DMS53 treated with DMSO at 0.1 percent for 48 hours (cell line): ENCODE data around the gene ENTPD6.
"Not testable (repeated sequence)": the region's sequence is repeated elsewhere in the genome, so short reads cannot be mapped to it uniquely, and the experiment has no call there.

Source experiments
- DNase-seq: peaks from one replicate; lab custom pipeline; 2025; ENCODE audit not compliant: unreplicated experiment; lab: John Stamatoyannopoulos, UW

The ENTPD6 gene

GRCh38 chr20:25254986-25255680 lies 59.6 kb downstream of the ENTPD6 start:
- no peak for DNase-seq

GRCh38 chr20:25256226-25256859 lies 60.8 kb downstream of the ENTPD6 start:
- DNase-seq = no peak

GRCh38 chr20:25257130-25257529 lies 61.6 kb downstream of the ENTPD6 start:
- no peak for DNase-seq

GRCh38 chr20:25257756-25258475 lies 62.4 kb downstream of the ENTPD6 start:
- DNase-seq = no peak

GRCh38 chr20:25258476-25258805 lies 62.9 kb downstream of the ENTPD6 start:
- DNase-seq = no peak

GRCh38 chr20:25258828-25259227 lies 63.3 kb downstream of the ENTPD6 start:
- no peak for DNase-seq

- no peak for DNase-seq
These were observed 63.8 kb downstream of the ENTPD6 start for GRCh38 chr20:25259358-25259757.

- DNase-seq = no peak
These were observed 64.3 kb downstream of the ENTPD6 start for GRCh38 chr20:25259788-25260254.

GRCh38 chr20:25260770-25261437 lies 65.4 kb downstream of the ENTPD6 start:
- DNase-seq = not testable (repeated sequence)

- DNase-seq = no peak
These were observed 73.7 kb downstream of the ENTPD6 start for GRCh38 chr20:25269057-25269832.

GRCh38 chr20:25269833-25270170 lies 74.3 kb downstream of the ENTPD6 start:
- DNase-seq = no peak

- peak; percentile 76 for DNase-seq
These were observed 75.3 kb downstream of the ENTPD6 start for GRCh38 chr20:25270829-25271251.

GRCh38 chr20:25271486-25272222 lies 76.1 kb downstream of the ENTPD6 start:
- DNase-seq = no peak

GRCh38 chr20:25272223-25273000 lies 76.9 kb downstream of the ENTPD6 start:
- DNase-seq = no peak

GRCh38 chr20:25273046-25273445 lies 77.5 kb downstream of the ENTPD6 start:
- no peak for DNase-seq

GRCh38 chr20:25273541-25274358 lies 78.2 kb downstream of the ENTPD6 start:
- DNase-seq = no peak

GRCh38 chr20:25274481-25274880 lies 79.0 kb downstream of the ENTPD6 start:
- no peak for DNase-seq
